HepG2 (cell line): ENCODE data around the gene SCAPER. TPM values are rescaled to one million over a fixed set of nuclear protein-coding genes. Genes with fewer than 3 reads are reported as not detected.

Experiments
- ATAC-seq: fragments of 200-7000 bp; cut with Tn5 transposase; 3 replicates; pipeline ENCODE4 v1.9.1; 2020; ENCODE audit warnings: mild to moderate bottlenecking, moderate library complexity
- BruUV-seq: library from RNA; stranded (reverse); fragments of 400-500 nt; replicated peaks from 2 replicates; lab custom pipeline; 2021; lab: Mats Ljungman, UMichigan
- CTCF ChIA-PET: fragments of 300-600 bp; formaldehyde crosslinking; extraction: SDS; loops from one replicate; lab custom pipeline; 2021; ENCODE audit warnings: low total read pairs, inconsistent platforms, low intra/inter-chr PET ratio; lab: Yijun Ruan, JAX
- POLR2A ChIA-PET: fragments of 350-600 bp; sonication (Branson Sonifier 250); formaldehyde crosslinking; loops from one replicate; lab custom pipeline; 2020; ENCODE audit warnings: antibody characterized with exemption, inconsistent platforms; lab: Yijun Ruan, JAX
- DNase-seq: peaks from one replicate; pipeline ENCODE4 v3.0.0-alpha.2; 2015; ENCODE audit warnings: low spot score
- FAIRE-seq: peaks from 3 replicates; lab custom pipeline; 2011; peaks lifted over from hg19 to GRCh38; lab: Jason Lieb, UNC
- H2AFZ ChIP-seq: one replicate; pipeline ENCODE4 v1.6.1; 2011; ENCODE audit warnings: low read length, inconsistent platforms
- H3K27ac ChIP-seq: fragments of 300-600 bp; 3 replicates; pipeline ENCODE4 v1.8.0; 2011; ENCODE audit warnings: mixed run types, mild to moderate bottlenecking, mixed read lengths, low read length, inconsistent platforms; ENCODE audit not compliant: insufficient read depth; ENCODE audit errors: extremely low read length
- H3K27me3 ChIP-seq, 2 experiments: fragments of 200-600 bp in 1 of 2; 2 replicates in 1 of 2; 3 replicates in 1 of 2; pipeline versions ENCODE4 v1.6.0 to v1.8.0; 2011; ENCODE audit warnings: low read length in 2 of 2, mild to moderate bottlenecking in 2 of 2, moderate library complexity in 2 of 2, inconsistent platforms in 1 of 2; ENCODE audit not compliant: insufficient read depth in 2 of 2, control insufficient read depth in 1 of 2
- H3K36me3 ChIP-seq, 2 experiments: fragments of 200-600 bp in 1 of 2; replicated peaks in 1 of 2; 2 replicates in 1 of 2; 3 replicates in 1 of 2; pipeline versions ENCODE4 v1.5.1 to v1.8.0; 2011; ENCODE audit warnings: low read length in 2 of 2, inconsistent platforms in 1 of 2; ENCODE audit not compliant: insufficient read depth in 2 of 2, control insufficient read depth in 1 of 2
- H3K4me1 ChIP-seq: 2 replicates; pipeline ENCODE4 v1.5.1; 2012; ENCODE audit warnings: low read length, inconsistent platforms; ENCODE audit not compliant: insufficient read depth
- H3K4me2 ChIP-seq: 2 replicates; pipeline ENCODE4 v1.6.0; 2011; ENCODE audit warnings: low read depth, low read length, inconsistent platforms
- H3K4me3 ChIP-seq, 3 experiments: fragments of 200-600 bp in 1 of 3; sonication (generic), shearing (Covaris generic) in 1 of 3; replicated peaks in 1 of 3; 2 replicates each; pipeline ENCODE4 v1.5.1; 2011 to 2016; ENCODE audit warnings: low read length in 3 of 3, inconsistent platforms in 2 of 3, low read depth in 2 of 3, mild to moderate bottlenecking in 2 of 3, control low read depth in 1 of 3, mixed read lengths in 1 of 3; ENCODE audit not compliant: insufficient read depth in 1 of 3
- H3K79me2 ChIP-seq: one replicate; pipeline ENCODE4 v1.6.1; 2011; ENCODE audit warnings: low read length, inconsistent platforms; ENCODE audit not compliant: insufficient read depth
- H3K9ac ChIP-seq: 2 replicates; pipeline ENCODE4 v1.6.0; 2011; ENCODE audit warnings: mild to moderate bottlenecking, low read depth, low read length, inconsistent platforms; ENCODE audit not compliant: insufficient read depth
- H3K9me3 ChIP-seq: 2 replicates; pipeline ENCODE4 v1.5.1; 2012; ENCODE audit warnings: mild to moderate bottlenecking, low read length
- H4K20me1 ChIP-seq: 2 replicates; pipeline ENCODE4 v1.6.0; 2011; ENCODE audit warnings: inconsistent platforms, mild to moderate bottlenecking, low read length, moderate library complexity; ENCODE audit not compliant: insufficient read depth
- ETV6 ChIP-seq: sonication (generic); formaldehyde crosslinking; conservative IDR thresholded peaks from 2 replicates; pipeline ENCODE4 v1.4.0; 2020; ENCODE audit warnings: missing genetic modification reagents
- REPIN1 ChIP-seq: sonication (generic); formaldehyde crosslinking; IDR thresholded peaks from 2 replicates; pipeline ENCODE4 v1.8.0; 2022; ENCODE audit warnings: missing genetic modification reagents, low read depth, mild to moderate bottlenecking, borderline replicate concordance
- SIX4 ChIP-seq: sonication (generic); formaldehyde crosslinking; IDR thresholded peaks from 2 replicates; pipeline ENCODE4 v1.4.0; 2020; ENCODE audit warnings: missing genetic modification reagents
- TBX3 ChIP-seq: fragments of 450-650 bp; IDR thresholded peaks from 2 replicates; pipeline ENCODE4 v1.6.1; 2017; ENCODE audit warnings: antibody characterized with exemption, mild to moderate bottlenecking, inconsistent platforms, borderline replicate concordance
- TOPORS ChIP-seq: sonication (generic); formaldehyde crosslinking; IDR thresholded peaks from 2 replicates; pipeline ENCODE4 v1.8.0; 2023; ENCODE audit warnings: mild to moderate bottlenecking, missing genetic modification reagents
- ZNF160 ChIP-seq: sonication (generic); formaldehyde crosslinking; IDR thresholded peaks from 2 replicates; pipeline ENCODE4 v1.8.0; 2022; ENCODE audit warnings: mild to moderate bottlenecking, inconsistent platforms, missing genetic modification reagents
- ZNF383 ChIP-seq: sonication (generic); formaldehyde crosslinking; IDR thresholded peaks from 2 replicates; pipeline ENCODE4 v1.4.0; 2020; ENCODE audit warnings: missing genetic modification reagents, mild to moderate bottlenecking, borderline replicate concordance
- WGBS: methylation state at CpG from one replicate; pipeline ENCODE4 v1.1.6; 2017; ENCODE audit warnings: low lambda C conversion rate; 5-methylcytosine and 5-hydroxymethylcytosine counted together
- in situ Hi-C: cut with HindIII; loops from 2 replicates; pipeline ENCODE4 v1.10.0; 2017; ENCODE audit warnings: low pct_unique_long_range_greater_than_20kb; ENCODE audit not compliant: extremely low pct_ligation_motif_present
- intact Hi-C: fragments of 100-400 bp; cut with micrococcal nuclease; formaldehyde crosslinking; loops from one replicate; pipeline ENCODE4 v1.10.0; 2022; ENCODE audit not compliant: unreplicated experiment
- polyA plus RNA-seq, 8 experiments: library from polyadenylated mRNA; depleted of rRNA in 3 of 8; stranded (reverse) in 7 of 8; unstranded in 1 of 8; fragments of >200 nt; fragmentation: Illumina TruSeq in 4 of 8; extraction: Trizol in 4 of 8; gene quantifications; 2 replicates each; pipeline versions ENCODE4 v1.2.1 to v1.2.3, GENCODE V29; 2011 to 2016; ENCODE audit warnings: low read depth in 4 of 8, missing spikeins in 1 of 8, mixed read lengths in 1 of 8; ENCODE audit not compliant: insufficient read depth in 1 of 8
- total RNA-seq, 5 experiments: library from RNA; depleted of rRNA; stranded (reverse); fragments of >200 nt; fragmentation: Illumina TruSeq; extraction: Trizol; gene quantifications; 2 replicates each; pipeline ENCODE4 v1.2.3, GENCODE V29; 2016; ENCODE audit warnings: low read depth in 1 of 5
- TF ChIP-seq, protein P1 (sequence below), 2 experiments: fragments of 450-650 bp in 1 of 2; sonication (generic) in 1 of 2; formaldehyde crosslinking; IDR thresholded peaks; 2 replicates each; pipeline versions ENCODE4 v1.5.0 to v1.8.0; 2020 to 2022; ENCODE audit warnings: mild to moderate bottlenecking in 1 of 2, missing genetic modification reagents in 1 of 2
- TF ChIP-seq, protein P2 (sequence below): sonication (generic); formaldehyde crosslinking; IDR thresholded peaks from 2 replicates; pipeline ENCODE4 v1.4.0; 2020; ENCODE audit warnings: missing genetic modification reagents
- TF ChIP-seq, protein P3 (sequence below): sonication (generic); formaldehyde crosslinking; IDR thresholded peaks from 2 replicates; pipeline ENCODE4 v1.4.0; 2020; ENCODE audit warnings: mild to moderate bottlenecking, missing genetic modification reagents

Gene SCAPER
- total and polyA plus RNA-seq, 2 of the 13 experiments (the other 11 are each of a cell fraction or from before 2014, with no cell fraction given): 4.3 to 10.5 TPM

DNA sequence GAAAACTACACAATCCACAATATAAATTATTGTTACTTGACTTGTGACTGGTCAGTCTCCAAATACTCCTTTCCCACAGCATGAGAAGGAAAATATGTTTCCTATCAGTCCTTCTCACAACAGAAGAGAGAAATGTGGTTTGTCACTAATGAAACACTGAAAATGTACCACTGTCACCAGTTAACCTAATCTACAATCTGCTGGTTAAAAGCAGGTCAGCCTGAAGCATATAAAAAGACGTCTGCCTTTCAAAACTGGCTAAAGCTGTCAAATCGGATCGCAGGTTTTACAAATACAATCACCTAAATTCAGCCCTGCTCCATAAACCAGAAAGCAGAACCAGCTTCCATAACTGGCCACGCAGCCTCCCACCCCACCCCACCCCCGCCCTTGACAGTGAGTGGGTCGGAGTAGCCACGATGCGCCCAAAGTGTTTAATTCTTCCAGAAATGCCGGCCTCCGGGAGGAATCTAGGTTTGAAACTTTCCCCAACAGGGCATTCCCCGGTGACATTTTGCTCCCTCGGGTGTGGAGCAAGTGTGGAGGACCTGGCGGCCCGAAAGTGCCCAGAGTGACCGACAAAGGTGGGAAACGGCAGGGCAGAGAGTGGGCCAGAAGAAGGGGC lies 594.6 kb downstream of the SCAPER start:
- CTCF ChIA-PET: no interaction called here
- ATAC-seq: peak; percentile 28
- Histone ChIP-seq H4K20me1 (peaks cover 49% of the 10 kb centered on the region), H3K27ac (peak overlapping the region; percentile 96), H3K4me1 (peaks cover 71% of the 10 kb centered on the region), H3K79me2 (peaks cover 54% of the 10 kb centered on the region), H3K9ac (peak overlapping the region; percentile 95), H3K27me3 (no peaks in the 10 kb centered on the region; a peak in 1 of 5 replicates), H3K4me2 (peak overlapping the region; percentile 97), H3K4me3 (peak overlapping the region; percentile 83 to 98 (median 97)), H3K9me3 (no peaks in the 10 kb centered on the region), H2AFZ (no peak overlapping the region), H3K36me3 (no peaks in the 10 kb centered on the region)
- no peak for DNase-seq
- in situ Hi-C loops: no loop called here
- 0% methylated on average over 16 of the region's 16 CpGs for WGBS
- intact Hi-C loops: loop anchor here (1.0 kb wide), 1 partner anchor 26 kb away; the partner anchor contains the start of gene ISL2
- BruUV-seq: TSS peak; percentile 61
- POLR2A ChIA-PET: interaction anchor here (0.6 to 5.9 kb wide), 9 partner anchors 15 to 92 kb away, joined by 3 to 132 read pairs (median 3); partner anchors contain the start of gene ISL2
- FAIRE-seq: no peak
- TF ChIP-seq TBX3: no peak
- no peak for TF ChIP-seq REPIN1 (CRISPR knock-in tag)
- TF ChIP-seq, protein P1, sequence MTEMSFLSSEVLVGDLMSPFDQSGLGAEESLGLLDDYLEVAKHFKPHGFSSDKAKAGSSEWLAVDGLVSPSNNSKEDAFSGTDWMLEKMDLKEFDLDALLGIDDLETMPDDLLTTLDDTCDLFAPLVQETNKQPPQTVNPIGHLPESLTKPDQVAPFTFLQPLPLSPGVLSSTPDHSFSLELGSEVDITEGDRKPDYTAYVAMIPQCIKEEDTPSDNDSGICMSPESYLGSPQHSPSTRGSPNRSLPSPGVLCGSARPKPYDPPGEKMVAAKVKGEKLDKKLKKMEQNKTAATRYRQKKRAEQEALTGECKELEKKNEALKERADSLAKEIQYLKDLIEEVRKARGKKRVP (CRISPR knock-in tag; IDR thresholded peaks at IDR 0.05): 0 out of 4 replicates have a peak, but pooled peaks of 1 of the 2 experiments have one; percentile 24
- no peak for TF ChIP-seq ZNF160 (CRISPR knock-in tag)
- TF ChIP-seq, protein P2, sequence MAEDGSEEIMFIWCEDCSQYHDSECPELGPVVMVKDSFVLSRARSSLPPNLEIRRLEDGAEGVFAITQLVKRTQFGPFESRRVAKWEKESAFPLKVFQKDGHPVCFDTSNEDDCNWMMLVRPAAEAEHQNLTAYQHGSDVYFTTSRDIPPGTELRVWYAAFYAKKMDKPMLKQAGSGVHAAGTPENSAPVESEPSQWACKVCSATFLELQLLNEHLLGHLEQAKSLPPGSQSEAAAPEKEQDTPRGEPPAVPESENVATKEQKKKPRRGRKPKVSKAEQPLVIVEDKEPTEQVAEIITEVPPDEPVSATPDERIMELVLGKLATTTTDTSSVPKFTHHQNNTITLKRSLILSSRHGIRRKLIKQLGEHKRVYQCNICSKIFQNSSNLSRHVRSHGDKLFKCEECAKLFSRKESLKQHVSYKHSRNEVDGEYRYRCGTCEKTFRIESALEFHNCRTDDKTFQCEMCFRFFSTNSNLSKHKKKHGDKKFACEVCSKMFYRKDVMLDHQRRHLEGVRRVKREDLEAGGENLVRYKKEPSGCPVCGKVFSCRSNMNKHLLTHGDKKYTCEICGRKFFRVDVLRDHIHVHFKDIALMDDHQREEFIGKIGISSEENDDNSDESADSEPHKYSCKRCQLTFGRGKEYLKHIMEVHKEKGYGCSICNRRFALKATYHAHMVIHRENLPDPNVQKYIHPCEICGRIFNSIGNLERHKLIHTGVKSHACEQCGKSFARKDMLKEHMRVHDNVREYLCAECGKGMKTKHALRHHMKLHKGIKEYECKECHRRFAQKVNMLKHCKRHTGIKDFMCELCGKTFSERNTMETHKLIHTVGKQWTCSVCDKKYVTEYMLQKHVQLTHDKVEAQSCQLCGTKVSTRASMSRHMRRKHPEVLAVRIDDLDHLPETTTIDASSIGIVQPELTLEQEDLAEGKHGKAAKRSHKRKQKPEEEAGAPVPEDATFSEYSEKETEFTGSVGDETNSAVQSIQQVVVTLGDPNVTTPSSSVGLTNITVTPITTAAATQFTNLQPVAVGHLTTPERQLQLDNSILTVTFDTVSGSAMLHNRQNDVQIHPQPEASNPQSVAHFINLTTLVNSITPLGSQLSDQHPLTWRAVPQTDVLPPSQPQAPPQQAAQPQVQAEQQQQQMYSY: no peak
- no peak for TF ChIP-seq ETV6
- TF ChIP-seq, protein P3, sequence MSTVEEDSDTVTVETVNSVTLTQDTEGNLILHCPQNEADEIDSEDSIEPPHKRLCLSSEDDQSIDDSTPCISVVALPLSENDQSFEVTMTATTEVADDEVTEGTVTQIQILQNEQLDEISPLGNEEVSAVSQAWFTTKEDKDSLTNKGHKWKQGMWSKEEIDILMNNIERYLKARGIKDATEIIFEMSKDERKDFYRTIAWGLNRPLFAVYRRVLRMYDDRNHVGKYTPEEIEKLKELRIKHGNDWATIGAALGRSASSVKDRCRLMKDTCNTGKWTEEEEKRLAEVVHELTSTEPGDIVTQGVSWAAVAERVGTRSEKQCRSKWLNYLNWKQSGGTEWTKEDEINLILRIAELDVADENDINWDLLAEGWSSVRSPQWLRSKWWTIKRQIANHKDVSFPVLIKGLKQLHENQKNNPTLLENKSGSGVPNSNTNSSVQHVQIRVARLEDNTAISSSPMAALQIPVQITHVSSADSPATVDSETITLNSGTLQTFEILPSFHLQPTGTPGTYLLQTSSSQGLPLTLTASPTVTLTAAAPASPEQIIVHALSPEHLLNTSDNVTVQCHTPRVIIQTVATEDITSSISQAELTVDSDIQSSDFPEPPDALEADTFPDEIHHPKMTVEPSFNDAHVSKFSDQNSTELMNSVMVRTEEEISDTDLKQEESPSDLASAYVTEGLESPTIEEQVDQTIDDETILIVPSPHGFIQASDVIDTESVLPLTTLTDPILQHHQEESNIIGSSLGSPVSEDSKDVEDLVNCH (CRISPR knock-in tag): 0 out of 2 replicates have a peak, but pooled peaks have one; percentile 23
- no peak for TF ChIP-seq ZNF383 (CRISPR knock-in tag)
- peak; percentile 11; the same call in 1 of the 2 replicates for TF ChIP-seq TOPORS (CRISPR knock-in tag)
- TF ChIP-seq SIX4 (CRISPR knock-in tag): no peak
